ENCODE measurements around the gene POLR3A.

GRCh38 chr10:78007172-78007571, 22.1 kb downstream of the POLR3A start:
- no peak for TF ChIP-seq CTCF (conservative IDR thresholded peaks at IDR 0.05 in 1 of 2, IDR thresholded peaks at IDR 0.05 in 1 of 2; ENCODE audit: extremely low read depth in 1 of 2, insufficient read depth in 1 of 2, low read depth in 1 of 2, low read length in 2 of 2)
- no peak for TF ChIP-seq EZH2 (IDR thresholded peaks at IDR 0.05; ENCODE audit: borderline replicate concordance, low read length)
